Gastroesophageal sphincter (tissue), 4 donors: Measurements from ENCODE around the gene KIAA0930. TPM values are rescaled to one million over a fixed set of nuclear protein-coding genes. Genes with fewer than 3 reads are reported as not detected.
A peak's percentile ranks its signal among the peaks of the same experiment; 100 is the strongest.

Experiments
- ATAC-seq: fragments of 150-250 bp; one replicate; pipeline ENCODE4 v1.9.1; 2016; ENCODE audit warnings: mild to moderate bottlenecking, moderate library complexity
- H3K27ac ChIP-seq, 4 donors: fragments of 200-600 bp; sonication (generic) in 3 of 4; 1 replicate in 3 of 4; 2 replicates in 1 of 4; pipeline ENCODE4 v1.5.1; 2016 to 2019
- H3K27me3 ChIP-seq: fragments of 200-600 bp; sonication (generic); one replicate; pipeline ENCODE4 v1.5.1; 2019
- H3K36me3 ChIP-seq, 2 donors: fragments of 200-600 bp; sonication (generic); one replicate each; pipeline ENCODE4 v1.5.1; 2019; ENCODE audit warnings: control low read depth in 1 of 2
- H3K4me1 ChIP-seq, 3 donors: fragments of 200-600 bp; sonication (generic); 1 replicate in 2 of 3; 2 replicates in 1 of 3; pipeline ENCODE4 v1.5.1; 2016 to 2019; ENCODE audit warnings: control low read depth in 2 of 3
- H3K4me3 ChIP-seq, 2 donors: fragments of 200-600 bp; sonication (generic); one replicate each; pipeline ENCODE4 v1.5.1; 2019; ENCODE audit warnings: mild to moderate bottlenecking in 1 of 2, moderate library complexity in 1 of 2
- H3K9me3 ChIP-seq, 3 donors: fragments of 200-600 bp; sonication (generic); one replicate each; pipeline ENCODE4 v1.5.1; 2017 to 2019; ENCODE audit warnings: control low read depth in 2 of 3
- EP300 ChIP-seq: sonication (generic); formaldehyde crosslinking; IDR thresholded peaks from one replicate; pipeline ENCODE4 v1.6.1; 2017; ENCODE audit warnings: antibody characterized with exemption, mild to moderate bottlenecking
- POLR2A ChIP-seq, 2 donors: fragments of 450-650 bp; IDR thresholded peaks; one replicate each; pipeline ENCODE4 v1.6.1; 2017; ENCODE audit warnings: antibody characterized with exemption in 2 of 2, mild to moderate bottlenecking in 2 of 2, moderate library complexity in 1 of 2
- POLR2AphosphoS5 ChIP-seq: sonication (generic); formaldehyde crosslinking; IDR thresholded peaks from one replicate; pipeline ENCODE4 v1.6.1; 2017; ENCODE audit warnings: antibody characterized with exemption
- WGBS, 2 donors: methylation state at CpG; one replicate each; pipeline ENCODE4 v1.1.5; 2018; ENCODE audit warnings: low coverage in 1 of 2; 5-methylcytosine and 5-hydroxymethylcytosine counted together
- total RNA-seq, 4 donors: library from RNA; depleted of rRNA; stranded (reverse); fragments of >200 nt; gene quantifications; one replicate each; pipeline ENCODE4 v1.1.0, GENCODE V29; 2016
- TF ChIP-seq, protein P1 (sequence below), 4 experiments: fragments of 200-600 bp in 2 of 4; fragments of 450-650 bp in 2 of 4; sonication (generic) in 1 of 4; IDR thresholded peaks; one replicate each; pipeline ENCODE4 v1.5.1; 2017 to 2019; ENCODE audit warnings: antibody characterized with exemption in 4 of 4, mild to moderate bottlenecking in 2 of 4, moderate library complexity in 2 of 4

KIAA0930 gene
- total RNA-seq, 4 donors from 2014 or later = 26.1 to 54.2 (median 37.3) TPM

DNA sequence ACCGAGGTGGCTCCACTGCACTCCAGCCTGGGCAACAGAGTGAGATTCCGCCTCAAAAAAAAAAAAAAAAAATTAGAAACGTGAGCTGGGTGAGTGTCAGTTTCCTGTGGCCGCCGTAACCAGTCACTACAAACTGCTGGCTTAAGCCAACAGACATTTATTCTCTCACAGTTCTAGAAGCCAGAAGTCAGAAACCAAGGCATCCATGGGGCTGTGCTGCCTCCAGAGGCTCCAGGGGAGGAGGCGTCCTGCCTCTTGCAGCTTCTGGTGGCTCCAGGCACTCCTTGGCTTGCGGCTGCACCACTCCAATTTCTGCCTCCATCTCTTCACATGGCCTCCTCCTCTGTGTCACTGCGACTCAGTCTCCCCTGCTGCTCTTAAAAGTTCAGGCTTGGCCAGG is 11.1 kb upstream of the KIAA0930 start:
- no peak for TF ChIP-seq EP300
- TF ChIP-seq, protein P1, sequence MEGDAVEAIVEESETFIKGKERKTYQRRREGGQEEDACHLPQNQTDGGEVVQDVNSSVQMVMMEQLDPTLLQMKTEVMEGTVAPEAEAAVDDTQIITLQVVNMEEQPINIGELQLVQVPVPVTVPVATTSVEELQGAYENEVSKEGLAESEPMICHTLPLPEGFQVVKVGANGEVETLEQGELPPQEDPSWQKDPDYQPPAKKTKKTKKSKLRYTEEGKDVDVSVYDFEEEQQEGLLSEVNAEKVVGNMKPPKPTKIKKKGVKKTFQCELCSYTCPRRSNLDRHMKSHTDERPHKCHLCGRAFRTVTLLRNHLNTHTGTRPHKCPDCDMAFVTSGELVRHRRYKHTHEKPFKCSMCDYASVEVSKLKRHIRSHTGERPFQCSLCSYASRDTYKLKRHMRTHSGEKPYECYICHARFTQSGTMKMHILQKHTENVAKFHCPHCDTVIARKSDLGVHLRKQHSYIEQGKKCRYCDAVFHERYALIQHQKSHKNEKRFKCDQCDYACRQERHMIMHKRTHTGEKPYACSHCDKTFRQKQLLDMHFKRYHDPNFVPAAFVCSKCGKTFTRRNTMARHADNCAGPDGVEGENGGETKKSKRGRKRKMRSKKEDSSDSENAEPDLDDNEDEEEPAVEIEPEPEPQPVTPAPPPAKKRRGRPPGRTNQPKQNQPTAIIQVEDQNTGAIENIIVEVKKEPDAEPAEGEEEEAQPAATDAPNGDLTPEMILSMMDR (IDR thresholded peaks at IDR 0.05) = no peak
- TF ChIP-seq POLR2A (IDR thresholded peaks at IDR 0.05) = no peak
- TF ChIP-seq POLR2AphosphoS5 = no peak
- H3K27ac ChIP-seq = no peak overlapping the region
- peaks cover 0 to 2% (median 0%) of the 10 kb centered on the region in 3 donors for H3K4me1 ChIP-seq
- ATAC-seq = no peak
- no peaks in the 10 kb centered on the region for H3K9me3 ChIP-seq
- H3K27me3 ChIP-seq = no peaks in the 10 kb centered on the region
- WGBS, 2 donors = 49 to 60% methylated on average over 1 to 7 of the region's 8 CpGs
- no peaks in the 10 kb centered on the region for H3K36me3 ChIP-seq
- H3K4me3 ChIP-seq = no peak overlapping the region

- Histone ChIP-seq H3K4me3 (no peak overlapping the region), H3K27ac (no peak overlapping the region), H3K9me3 (no peaks in the 10 kb centered on the region), H3K36me3 (no peaks in the 10 kb centered on the region), H3K27me3 (no peaks in the 10 kb centered on the region), H3K4me1 (peaks cover 0 to 14% (median 0%) of the 10 kb centered on the region in 3 donors)
- 74 to 84% methylated on average over 6 to 8 of the region's 8 CpGs for WGBS, 2 donors
- no peak for ATAC-seq
- no peak for TF ChIP-seq POLR2A (IDR thresholded peaks at IDR 0.05)
- no peak for TF ChIP-seq POLR2AphosphoS5
- TF ChIP-seq EP300 = no peak
- TF ChIP-seq, protein P1 (IDR thresholded peaks at IDR 0.05) = no peak
These were observed 8.3 kb upstream of the KIAA0930 start for GRCh38 chr22:45248832-45249561.

DNA sequence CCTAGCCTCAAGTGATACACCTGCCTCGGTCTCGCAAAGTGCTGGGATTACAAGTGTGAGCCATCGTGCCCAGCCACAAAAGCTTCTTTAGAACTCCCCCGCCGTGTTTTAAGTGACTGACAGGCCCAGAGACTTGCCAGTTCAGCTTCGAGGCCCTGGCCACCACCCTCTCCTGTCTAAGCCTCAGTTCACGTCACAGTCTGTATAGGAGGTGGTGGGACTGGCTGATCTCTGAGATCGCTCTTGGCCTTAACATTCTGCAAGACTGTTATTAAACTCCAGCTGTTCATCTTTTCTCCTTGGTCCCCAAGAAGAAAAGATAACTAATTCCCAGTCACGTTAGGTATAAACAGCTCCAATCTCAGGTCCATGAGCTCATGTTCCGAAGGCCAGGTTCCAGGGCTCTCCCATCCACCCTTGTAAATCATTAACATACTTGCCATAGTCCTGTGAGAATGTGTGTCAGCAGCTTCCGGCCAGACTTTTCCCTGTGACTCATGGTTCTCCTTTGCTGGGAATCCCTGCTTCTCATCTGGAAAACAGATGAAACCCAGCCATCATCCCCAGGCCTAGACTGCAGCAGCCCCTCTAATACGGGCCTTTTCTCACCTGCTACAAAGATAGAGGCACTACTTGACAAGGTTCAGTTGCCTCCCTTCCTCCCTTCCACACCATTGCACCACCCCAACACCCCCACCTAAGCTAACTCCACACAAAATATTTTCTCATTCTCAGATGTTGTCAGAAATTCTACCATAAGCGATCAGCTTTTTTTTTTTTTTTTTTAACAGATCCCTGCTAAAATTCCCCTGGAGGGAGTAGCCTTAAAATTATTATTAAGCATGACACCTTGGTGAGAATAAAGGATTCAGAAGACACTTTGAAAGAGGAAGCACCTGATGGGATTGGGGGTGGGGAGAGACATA is 5.6 kb upstream of the KIAA0930 start:
- ATAC-seq = peak; percentile 86
- Histone ChIP-seq H3K4me3 (no peak overlapping the region), H3K27ac (peak overlapping the region in 3 of 4 donors; percentile 73 to 86 (median 76)), H3K9me3 (no peaks in the 10 kb centered on the region), H3K36me3 (no peaks in the 10 kb centered on the region), H3K4me1 (peaks cover 0 to 17% (median under 1%) of the 10 kb centered on the region in 3 donors), H3K27me3 (no peaks in the 10 kb centered on the region)
- TF ChIP-seq POLR2A (IDR thresholded peaks at IDR 0.05) = no peak
- peak; percentile 92 for TF ChIP-seq POLR2AphosphoS5
- WGBS, 2 donors = 48 to 63% methylated on average over 6 to 10 of the region's 13 CpGs

GRCh38 chr22:45244916-45245315 is 4.2 kb upstream of the KIAA0930 start:
- ATAC-seq = no peak
- WGBS, 2 donors = 77 to 80% methylated on average over 3 to 4 of the region's 4 CpGs

DNA sequence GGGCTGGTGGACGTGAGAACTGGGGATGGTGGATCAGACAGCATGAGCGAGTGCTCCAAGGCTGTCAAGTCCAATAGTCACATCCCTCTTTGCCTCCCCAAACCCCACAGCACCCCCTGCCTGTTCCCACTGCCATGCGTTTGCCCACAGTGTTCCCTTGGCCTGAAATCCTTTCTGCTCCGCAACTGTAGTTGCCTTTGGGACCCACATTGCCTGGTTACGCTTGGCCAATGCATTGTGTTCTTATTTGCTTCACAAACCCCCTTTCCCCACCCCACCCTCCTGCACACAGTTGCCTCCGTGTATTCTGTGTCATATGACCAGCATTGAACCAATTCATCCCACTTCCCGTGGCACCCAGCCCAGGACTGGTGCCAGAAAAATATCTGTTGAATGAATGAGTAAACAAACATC is 2.1 kb upstream of the KIAA0930 start:
- Histone ChIP-seq H3K36me3 (peaks cover 0 to 12% of the 10 kb centered on the region in 2 donors), H3K27ac (no peak overlapping the region), H3K4me3 (no peak overlapping the region), H3K4me1 (peaks cover 0 to 46% (median 14%) of the 10 kb centered on the region in 3 donors), H3K9me3 (no peaks in the 10 kb centered on the region), H3K27me3 (no peaks in the 10 kb centered on the region)
- no peak for ATAC-seq
- no peak for TF ChIP-seq POLR2AphosphoS5
- TF ChIP-seq, protein P1 (IDR thresholded peaks at IDR 0.05) = peak in 1 of 4 experiments; percentile 19
- 52 to 71% methylated on average over 1 to 4 of the region's 7 CpGs for whole genome bisulfite sequencing, 2 donors

More at GRCh38 chr22:45244916-45245315, 4.2 kb upstream of the KIAA0930 start:
- H3K36me3 ChIP-seq = no peaks in the 10 kb centered on the region
- H3K27ac ChIP-seq = no peak overlapping the region
- TF ChIP-seq POLR2A (IDR thresholded peaks at IDR 0.05) = no peak
- TF ChIP-seq EP300 = no peak
- no peak for TF ChIP-seq POLR2AphosphoS5
- TF ChIP-seq, protein P1 (IDR thresholded peaks at IDR 0.05) = no peak
- no peaks in the 10 kb centered on the region for H3K27me3 ChIP-seq
- H3K9me3 ChIP-seq = no peaks in the 10 kb centered on the region
- H3K4me3 ChIP-seq = no peak overlapping the region
- peaks cover 0 to 27% (median 4%) of the 10 kb centered on the region in 3 donors for H3K4me1 ChIP-seq
